Vagina (tissue), 2 donors: ENCODE measurements around the gene GNAO1.

Source experiments
- POLR2A ChIP-seq, 2 donors: fragments of 450-650 bp; IDR thresholded peaks; one replicate each; pipeline ENCODE4 v1.6.1; 2017; ENCODE audit warnings: antibody characterized with exemption in 2 of 2, mild to moderate bottlenecking in 2 of 2, moderate library complexity in 2 of 2
- TF ChIP-seq, protein P1 (sequence below), 3 experiments: fragments of 450-650 bp in 2 of 3; fragments of 200-600 bp in 1 of 3; sonication (generic) in 1 of 3; IDR thresholded peaks; one replicate each; pipeline ENCODE4 v1.5.1; 2017 to 2019; ENCODE audit warnings: antibody characterized with exemption in 3 of 3, mild to moderate bottlenecking in 2 of 3, moderate library complexity in 2 of 3

DNA sequence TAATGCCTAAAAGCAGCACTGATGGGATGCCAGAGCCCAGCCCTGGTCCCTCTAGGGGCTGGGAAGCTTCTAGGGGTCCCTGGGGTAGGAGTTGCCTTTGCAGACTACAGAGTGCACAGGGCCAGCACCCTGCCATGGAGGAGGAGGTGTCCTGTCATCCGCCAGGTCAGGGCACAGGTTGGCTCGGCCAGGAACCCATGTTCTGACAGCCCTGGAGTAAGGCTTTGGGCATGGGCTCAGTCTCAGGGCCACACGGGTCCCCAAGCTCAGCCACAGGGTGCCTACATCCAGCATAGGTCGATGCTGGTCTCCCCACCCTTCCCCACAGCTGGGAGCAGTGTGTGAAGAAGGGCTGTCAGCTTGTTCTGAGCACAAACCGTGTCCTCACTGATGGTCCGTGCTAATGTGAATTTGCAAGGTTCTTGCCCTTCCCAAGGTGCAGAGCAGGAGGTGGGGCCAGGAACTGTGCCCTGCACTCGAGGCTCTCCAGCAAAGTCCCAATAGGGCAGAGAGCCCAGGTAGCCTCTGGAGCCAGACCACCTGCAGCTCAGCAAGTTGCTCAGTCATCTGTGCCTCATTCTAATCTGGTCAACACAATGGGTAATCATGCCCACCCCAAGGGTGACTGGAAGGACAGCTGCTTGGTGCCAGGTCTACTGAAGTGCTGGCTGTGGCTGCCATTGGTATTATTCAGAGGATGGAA is 161.2 kb downstream of the GNAO1 start:
- TF ChIP-seq, protein P1, sequence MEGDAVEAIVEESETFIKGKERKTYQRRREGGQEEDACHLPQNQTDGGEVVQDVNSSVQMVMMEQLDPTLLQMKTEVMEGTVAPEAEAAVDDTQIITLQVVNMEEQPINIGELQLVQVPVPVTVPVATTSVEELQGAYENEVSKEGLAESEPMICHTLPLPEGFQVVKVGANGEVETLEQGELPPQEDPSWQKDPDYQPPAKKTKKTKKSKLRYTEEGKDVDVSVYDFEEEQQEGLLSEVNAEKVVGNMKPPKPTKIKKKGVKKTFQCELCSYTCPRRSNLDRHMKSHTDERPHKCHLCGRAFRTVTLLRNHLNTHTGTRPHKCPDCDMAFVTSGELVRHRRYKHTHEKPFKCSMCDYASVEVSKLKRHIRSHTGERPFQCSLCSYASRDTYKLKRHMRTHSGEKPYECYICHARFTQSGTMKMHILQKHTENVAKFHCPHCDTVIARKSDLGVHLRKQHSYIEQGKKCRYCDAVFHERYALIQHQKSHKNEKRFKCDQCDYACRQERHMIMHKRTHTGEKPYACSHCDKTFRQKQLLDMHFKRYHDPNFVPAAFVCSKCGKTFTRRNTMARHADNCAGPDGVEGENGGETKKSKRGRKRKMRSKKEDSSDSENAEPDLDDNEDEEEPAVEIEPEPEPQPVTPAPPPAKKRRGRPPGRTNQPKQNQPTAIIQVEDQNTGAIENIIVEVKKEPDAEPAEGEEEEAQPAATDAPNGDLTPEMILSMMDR (IDR thresholded peaks at IDR 0.05) = no peak
- TF ChIP-seq POLR2A (IDR thresholded peaks at IDR 0.05) = no peak
